ENCODE measurements around the gene NF1. TPM values are rescaled to one million over a fixed set of nuclear protein-coding genes. Genes with fewer than 3 reads are reported as not detected.

The NF1 gene
- total and polyA plus RNA-seq, 2 experiments from 2014 or later, result 8.4 to 45.9 TPM

- no peak for DNase-seq (ENCODE audit: low spot score)
- no peaks in the 10 kb centered on the region for H3K9me2 ChIP-seq (replicated peaks; ENCODE audit: insufficient read depth)
- H3K4me1 ChIP-seq (ENCODE audit: insufficient read depth), result no peaks in the 10 kb centered on the region
- H3K27ac ChIP-seq, result no peak overlapping the region
- no peak for TF ChIP-seq EZH2phosphoT487 (IDR thresholded peaks at IDR 0.05; ENCODE audit: low read depth, severe bottlenecking, unreplicated experiment)
- no peak for TF ChIP-seq EZH2 (IDR thresholded peaks at IDR 0.05; ENCODE audit: borderline replicate concordance)
- TF ChIP-seq CTCF (IDR thresholded peaks at IDR 0.05; ENCODE audit: poor library complexity), result no peak
- H3K9me3 ChIP-seq (ENCODE audit: low read depth), result no peaks in the 10 kb centered on the region
- H2AFZ ChIP-seq, result no peak overlapping the region
- H3K4me3 ChIP-seq, result no peak overlapping the region
- no peaks in the 10 kb centered on the region for H3K36me3 ChIP-seq (replicated peaks; ENCODE audit: insufficient read depth, low read depth)
- H3K4me2 ChIP-seq, result no peak overlapping the region
- H3K27me3 ChIP-seq, result no peaks in the 10 kb centered on the region
- H4K20me1 ChIP-seq (ENCODE audit: insufficient read depth, poor library complexity, severe bottlenecking), result no peaks in the 10 kb centered on the region
- H3K79me2 ChIP-seq, result no peaks in the 10 kb centered on the region
These were observed 228.8 kb downstream of the NF1 start for GRCh38 chr17:31323551-31323950.

GRCh38 chr17:31327534-31328159 is 232.9 kb downstream of the NF1 start:
- Histone ChIP-seq H4K20me1 (ENCODE audit: insufficient read depth, poor library complexity, severe bottlenecking) (no peaks in the 10 kb centered on the region), H3K4me3 (no peak overlapping the region), H2AFZ (no peak overlapping the region), H3K79me2 (no peaks in the 10 kb centered on the region), H3K9me2 (replicated peaks; ENCODE audit: insufficient read depth) (no peaks in the 10 kb centered on the region), H3K27ac (no peak overlapping the region), H3K9me3 (ENCODE audit: low read depth) (no peaks in the 10 kb centered on the region), H3K4me1 (ENCODE audit: insufficient read depth) (no peaks in the 10 kb centered on the region), H3K27me3 (no peaks in the 10 kb centered on the region), H3K4me2 (no peak overlapping the region), H3K36me3 (replicated peaks; ENCODE audit: insufficient read depth, low read depth) (no peaks in the 10 kb centered on the region)
- WGBS (ENCODE audit: low lambda C conversion rate, missing lambda C conversion rate), result 92% methylated on average over 12 of the region's 12 CpGs
- no peak for TF ChIP-seq EZH2 (IDR thresholded peaks at IDR 0.05; ENCODE audit: borderline replicate concordance)
- TF ChIP-seq EZH2phosphoT487 (IDR thresholded peaks at IDR 0.05; ENCODE audit: low read depth, severe bottlenecking, unreplicated experiment), result no peak
- TF ChIP-seq CTCF (IDR thresholded peaks at IDR 0.05; ENCODE audit: poor library complexity), result no peak
- no peak for DNase-seq (ENCODE audit: low spot score)

- no peak for DNase-seq (ENCODE audit: low spot score)
- H2AFZ ChIP-seq, result no peak overlapping the region
- H3K79me2 ChIP-seq, result no peaks in the 10 kb centered on the region
- no peaks in the 10 kb centered on the region for H3K36me3 ChIP-seq (replicated peaks; ENCODE audit: insufficient read depth, low read depth)
- no peaks in the 10 kb centered on the region for H3K4me1 ChIP-seq (ENCODE audit: insufficient read depth)
- H3K27ac ChIP-seq, result no peak overlapping the region
- H3K27me3 ChIP-seq, result no peaks in the 10 kb centered on the region
- no peaks in the 10 kb centered on the region for H3K9me2 ChIP-seq (replicated peaks; ENCODE audit: insufficient read depth)
- no peaks in the 10 kb centered on the region for H3K9me3 ChIP-seq (ENCODE audit: low read depth)
- TF ChIP-seq EZH2 (IDR thresholded peaks at IDR 0.05; ENCODE audit: borderline replicate concordance) (no peak), CTCF (IDR thresholded peaks at IDR 0.05; ENCODE audit: poor library complexity) (no peak), EZH2phosphoT487 (IDR thresholded peaks at IDR 0.05; ENCODE audit: low read depth, severe bottlenecking, unreplicated experiment) (no peak)
- no peaks in the 10 kb centered on the region for H4K20me1 ChIP-seq (ENCODE audit: insufficient read depth, poor library complexity, severe bottlenecking)
- H3K4me2 ChIP-seq, result no peak overlapping the region
- H3K4me3 ChIP-seq, result no peak overlapping the region
These were observed 233.4 kb downstream of the NF1 start for GRCh38 chr17:31328160-31328535.

GRCh38 chr17:31329221-31329620 is 234.4 kb downstream of the NF1 start:
- H3K36me3 ChIP-seq (replicated peaks; ENCODE audit: insufficient read depth, low read depth), result no peaks in the 10 kb centered on the region
- H3K79me2 ChIP-seq, result no peaks in the 10 kb centered on the region
- no peaks in the 10 kb centered on the region for H3K9me2 ChIP-seq (replicated peaks; ENCODE audit: insufficient read depth)
- TF ChIP-seq EZH2phosphoT487 (IDR thresholded peaks at IDR 0.05; ENCODE audit: low read depth, severe bottlenecking, unreplicated experiment), result no peak
- TF ChIP-seq CTCF (IDR thresholded peaks at IDR 0.05; ENCODE audit: poor library complexity), result no peak
- TF ChIP-seq EZH2 (IDR thresholded peaks at IDR 0.05; ENCODE audit: borderline replicate concordance), result no peak
- no peaks in the 10 kb centered on the region for H3K4me1 ChIP-seq (ENCODE audit: insufficient read depth)
- H3K9me3 ChIP-seq (ENCODE audit: low read depth), result no peaks in the 10 kb centered on the region
- no peaks in the 10 kb centered on the region for H3K27me3 ChIP-seq
- no peak overlapping the region for H3K27ac ChIP-seq
- no peak for DNase-seq (ENCODE audit: low spot score)
- H2AFZ ChIP-seq, result no peak overlapping the region
- no peaks in the 10 kb centered on the region for H4K20me1 ChIP-seq (ENCODE audit: insufficient read depth, poor library complexity, severe bottlenecking)
- H3K4me3 ChIP-seq, result no peak overlapping the region
- no peak overlapping the region for H3K4me2 ChIP-seq
